ENCODE measurements around the gene BMP3.

- TF ChIP-seq TAF1 (IDR thresholded peaks at IDR 0.05; ENCODE audit: low read depth, low read length), result no peak
- no peak for TF ChIP-seq POU2F2 (IDR thresholded peaks at IDR 0.05; ENCODE audit: low read depth, low read length)
- no peak for TF ChIP-seq POLR2A (IDR thresholded peaks at IDR 0.05; ENCODE audit: low read depth, low read length)
- no peak for TF ChIP-seq POLR2AphosphoS5 (IDR thresholded peaks at IDR 0.05; ENCODE audit: low read depth, low read length)
- no peak for TF ChIP-seq PAX5 (IDR thresholded peaks at IDR 0.05; ENCODE audit: insufficient read depth, low read length, severe bottlenecking)
- no peak for TF ChIP-seq SPI1 (IDR thresholded peaks at IDR 0.05; ENCODE audit: low read depth, low read length)
These were observed 64.9 kb downstream of the BMP3 start for GRCh38 chr4:81095389-81095788.
